ENCODE measurements around the gene NEK5.

Gene NEK5

DNA sequence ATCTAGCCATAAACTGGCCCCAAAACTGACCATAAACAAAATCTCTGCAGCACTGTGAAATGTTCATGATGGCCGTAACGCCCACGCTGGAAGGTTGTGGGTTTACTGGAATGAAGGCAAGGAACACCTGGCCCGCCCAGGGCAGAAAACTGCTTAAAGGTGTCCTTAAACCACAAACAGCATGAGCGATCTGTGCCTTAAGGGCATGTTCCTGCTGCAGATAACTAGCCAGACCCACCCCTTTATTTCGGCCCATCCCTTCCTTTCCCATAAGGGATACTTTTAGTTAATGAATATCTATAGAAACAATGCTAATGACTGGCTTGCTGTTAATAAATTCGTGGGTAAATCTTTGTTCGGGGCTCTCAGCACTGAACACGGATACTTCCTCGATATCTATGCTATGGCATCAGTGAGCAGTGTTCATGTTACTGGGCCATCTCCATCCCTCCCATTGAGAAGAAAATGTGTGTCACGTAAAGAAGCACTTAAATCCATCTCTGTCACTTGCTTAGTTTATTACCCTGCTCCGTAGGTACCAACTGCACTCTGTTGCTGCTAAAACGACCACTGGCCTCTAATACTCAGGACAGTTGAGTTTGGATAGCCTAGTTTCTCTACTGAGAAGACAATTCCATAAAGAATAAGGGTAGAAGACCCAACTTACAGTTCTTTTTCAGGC, 122.9 kb downstream of the NEK5 start:
- no peak for DNase-seq

DNA sequence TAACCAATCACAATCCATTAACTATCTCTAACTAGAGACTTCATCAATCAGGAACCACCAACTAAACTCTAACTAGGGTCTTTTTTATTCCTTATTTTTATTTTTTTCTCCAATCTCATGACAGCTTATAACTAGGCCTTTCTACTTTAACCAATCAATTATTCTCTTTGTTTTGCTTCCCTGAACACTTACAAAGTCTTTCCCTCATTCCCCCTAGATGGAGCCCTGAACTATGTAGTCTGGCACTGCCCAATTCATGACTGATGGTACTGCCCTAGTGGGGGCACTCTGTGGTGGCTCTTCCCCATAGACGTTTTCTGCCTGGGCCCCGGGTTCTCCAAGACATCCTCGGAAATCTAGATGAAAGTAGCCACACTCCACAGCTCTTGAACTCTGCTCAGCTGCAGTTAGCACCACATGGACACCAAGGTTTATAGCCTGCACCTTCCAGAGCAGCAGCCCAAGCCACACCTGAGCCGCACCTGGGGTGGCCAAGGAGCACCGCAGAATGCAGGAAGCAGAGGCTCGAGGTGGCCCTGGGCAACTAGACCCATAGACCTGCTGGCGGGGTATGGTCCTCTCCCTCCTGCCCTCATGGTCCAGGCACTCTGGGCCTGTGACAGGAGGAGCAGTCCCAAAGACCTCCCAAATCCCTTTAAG, 124.2 kb downstream of the NEK5 start:
- DNase-seq = no peak

GRCh38 chr13:52003541-52003940, 125.3 kb downstream of the NEK5 start:
- DNase-seq = no peak

GRCh38 chr13:52002361-52002760, 126.5 kb downstream of the NEK5 start:
- no peak for DNase-seq

GRCh38 chr13:52001120-52001731, 127.6 kb downstream of the NEK5 start:
- DNase-seq = peak; percentile 48

DNA sequence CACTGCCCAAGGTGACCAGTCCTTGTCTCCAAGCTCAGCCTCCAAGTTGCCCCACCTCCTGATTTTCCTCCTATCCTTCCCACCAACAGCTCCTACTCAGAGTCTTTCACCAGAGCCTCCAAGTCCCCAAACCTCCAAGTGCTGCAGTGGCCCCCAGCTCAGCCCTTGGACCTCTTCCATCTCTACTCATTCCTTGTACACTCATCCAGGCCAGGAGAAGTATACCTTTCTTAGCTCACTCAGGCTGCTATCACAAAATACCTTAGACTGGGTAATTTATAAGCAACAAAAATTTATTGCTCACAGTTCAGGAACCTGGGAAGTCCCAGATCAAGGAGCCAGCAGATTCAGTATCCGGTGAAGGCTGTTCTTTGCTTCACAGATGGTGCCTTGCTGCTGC, 129.0 kb downstream of the NEK5 start:
- no peak for DNase-seq

- DNase-seq = no peak
Observed at GRCh38 chr13:51999510-51999911, 129.4 kb downstream of the NEK5 start.

- DNase-seq = no peak
Observed at GRCh38 chr13:51998723-51999509, 130.0 kb downstream of the NEK5 start.

DNA sequence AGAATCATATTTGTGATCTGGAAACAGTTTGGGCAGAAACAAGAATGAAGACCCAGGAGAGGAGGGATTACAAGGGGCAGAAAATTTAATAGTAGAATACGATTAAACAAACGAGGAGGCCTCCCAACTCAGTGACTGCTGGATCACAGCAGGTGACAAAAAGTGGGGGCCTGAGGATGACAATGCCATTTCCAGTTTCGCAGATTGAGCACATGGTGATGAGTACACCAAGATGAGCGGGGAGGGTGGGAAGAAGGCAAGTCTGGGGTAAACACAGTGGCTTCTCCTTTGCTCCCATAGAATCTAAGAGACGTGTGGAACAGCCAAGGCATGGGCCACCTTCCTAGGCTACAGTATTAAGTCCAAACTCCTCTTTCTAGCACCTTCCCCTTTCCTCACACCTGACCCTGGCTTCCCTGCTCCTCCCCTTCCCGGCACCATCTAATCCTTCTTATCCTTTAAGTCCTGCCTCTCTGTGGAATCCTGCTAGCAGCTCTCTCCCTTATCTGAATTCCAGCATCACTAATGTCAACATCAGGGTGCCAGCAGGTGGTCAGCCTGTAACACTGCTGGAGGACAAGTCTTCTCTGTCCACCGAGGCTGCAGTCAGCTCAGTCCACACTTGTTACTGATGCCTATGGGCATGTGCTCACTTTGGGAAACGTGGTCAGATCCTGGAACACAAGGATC, 131.1 kb downstream of the NEK5 start:
- DNase-seq = no peak

GRCh38 chr13:51997186-51997585, 131.7 kb downstream of the NEK5 start:
- no peak for DNase-seq

GRCh38 chr13:51996641-51997040, 132.2 kb downstream of the NEK5 start:
- no peak for DNase-seq

- DNase-seq = no peak
Observed at GRCh38 chr13:51995677-51996551, 133.0 kb downstream of the NEK5 start.

- no peak for DNase-seq
Observed at GRCh38 chr13:51993713-51994112, 135.2 kb downstream of the NEK5 start.

GRCh38 chr13:51988988-51989618, 139.8 kb downstream of the NEK5 start:
- no peak for DNase-seq

All from CD4-positive, alpha-beta T cell treated with Interleukin-10 for 1 hour (primary cell).